ENCODE data around the gene SRBD1. TPM values are rescaled to one million over a fixed set of nuclear protein-coding genes. Genes with fewer than 3 reads are reported as not detected.

Gene SRBD1
- total RNA-seq, 1 experiment from 2014 or later = 17.3 TPM

- BruUV-seq (replicated peaks) = no TSS peak
- no peak for TF ChIP-seq CTCF (IDR thresholded peaks at IDR 0.05; ENCODE audit: unreplicated experiment)
- DNase-seq (ENCODE audit: unreplicated experiment) = no peak
- Mint-ChIP-seq H3K4me1 (ENCODE audit: insufficient read depth, unreplicated experiment) (peaks cover 5% of the 10 kb centered on the region), H3K9me3 (ENCODE audit: unreplicated experiment) (no peaks in the 10 kb centered on the region), H3K4me3 (ENCODE audit: unreplicated experiment) (no peak overlapping the region), H3K27me3 (ENCODE audit: insufficient read depth, unreplicated experiment) (no peaks in the 10 kb centered on the region), H3K27ac (ENCODE audit: low read depth, unreplicated experiment) (no peak overlapping the region), H3K36me3 (ENCODE audit: insufficient read depth, unreplicated experiment) (peaks cover 2% of the 10 kb centered on the region)
- POLR2A ChIA-PET = interaction anchor here (2.2 kb wide), 1 partner anchor 513 kb away, joined by 12 read pairs; no protein-coding TSS in a partner anchor
- intact Hi-C loops (cut with micrococcal nuclease) = loop anchor here (1.0 to 2.0 kb wide), 4 partner anchors 257 to 514 kb away; no protein-coding TSS in a partner anchor
- CTCF ChIA-PET = interaction anchor here (0.6 to 4.7 kb wide), 35 partner anchors 9 to 1771 kb away, joined by 3 to 168 read pairs (median 5); no protein-coding TSS in a partner anchor
Measured at GRCh38 chr2:45494978-45495293, 116.1 kb downstream of the SRBD1 start.

- Mint-ChIP-seq H3K9me3 (ENCODE audit: unreplicated experiment) (no peaks in the 10 kb centered on the region), H3K27me3 (ENCODE audit: insufficient read depth, unreplicated experiment) (no peaks in the 10 kb centered on the region), H3K4me1 (ENCODE audit: insufficient read depth, unreplicated experiment) (peaks cover 5% of the 10 kb centered on the region), H3K36me3 (ENCODE audit: insufficient read depth, unreplicated experiment) (no peaks in the 10 kb centered on the region), H3K27ac (ENCODE audit: low read depth, unreplicated experiment) (no peak overlapping the region), H3K4me3 (ENCODE audit: unreplicated experiment) (no peak overlapping the region)
- POLR2A ChIA-PET = interaction anchor here (0.8 to 2.2 kb wide), 4 partner anchors 64 to 514 kb away, joined by 3 to 12 read pairs (median 4); no protein-coding TSS in a partner anchor
- peak; percentile 62 for TF ChIP-seq CTCF (IDR thresholded peaks at IDR 0.05; ENCODE audit: unreplicated experiment)
- intact Hi-C loops (cut with micrococcal nuclease) = loop anchor here (1.0 to 2.0 kb wide), 4 partner anchors 256 to 513 kb away; no protein-coding TSS in a partner anchor
- BruUV-seq (replicated peaks) = no TSS peak
- peak; percentile 71 for DNase-seq (ENCODE audit: unreplicated experiment)
- CTCF ChIA-PET = interaction anchor here (0.6 to 4.7 kb wide), 52 partner anchors 9 to 1770 kb away, joined by 3 to 168 read pairs (median 4); no protein-coding TSS in a partner anchor
Measured at GRCh38 chr2:45494275-45494977, 116.6 kb downstream of the SRBD1 start.

- intact Hi-C loops (cut with micrococcal nuclease) = no loop called here
- no peak for TF ChIP-seq CTCF (IDR thresholded peaks at IDR 0.05; ENCODE audit: unreplicated experiment)
- no peaks in the 10 kb centered on the region for H3K36me3 Mint-ChIP-seq (ENCODE audit: insufficient read depth, unreplicated experiment)
- POLR2A ChIA-PET = no interaction called here
- no peaks in the 10 kb centered on the region for H3K27me3 Mint-ChIP-seq (ENCODE audit: insufficient read depth, unreplicated experiment)
- H3K27ac Mint-ChIP-seq (ENCODE audit: low read depth, unreplicated experiment) = no peak overlapping the region
- H3K9me3 Mint-ChIP-seq (ENCODE audit: unreplicated experiment) = no peaks in the 10 kb centered on the region
- no TSS peak for BruUV-seq (replicated peaks)
- CTCF ChIA-PET = interaction anchor here (1.8 to 3.4 kb wide), 2 partner anchors 9 to 503 kb away, joined by 12 to 21 read pairs; no protein-coding TSS in a partner anchor
- H3K4me3 Mint-ChIP-seq (ENCODE audit: unreplicated experiment) = no peak overlapping the region
- DNase-seq (ENCODE audit: unreplicated experiment) = no peak
- no peaks in the 10 kb centered on the region for H3K4me1 Mint-ChIP-seq (ENCODE audit: insufficient read depth, unreplicated experiment)
Measured at GRCh38 chr2:45484965-45485364, 126.1 kb downstream of the SRBD1 start.

- CTCF ChIA-PET = interaction anchor here (0.6 to 1.6 kb wide), 4 partner anchors 55 to 512 kb away, joined by 3 to 4 read pairs (median 4); no protein-coding TSS in a partner anchor
- no peaks in the 10 kb centered on the region for H3K4me1 Mint-ChIP-seq (ENCODE audit: insufficient read depth, unreplicated experiment)
- H3K9me3 Mint-ChIP-seq (ENCODE audit: unreplicated experiment) = no peaks in the 10 kb centered on the region
- no peak overlapping the region for H3K4me3 Mint-ChIP-seq (ENCODE audit: unreplicated experiment)
- H3K27ac Mint-ChIP-seq (ENCODE audit: low read depth, unreplicated experiment) = no peak overlapping the region
- H3K36me3 Mint-ChIP-seq (ENCODE audit: insufficient read depth, unreplicated experiment) = no peaks in the 10 kb centered on the region
- intact Hi-C loops (cut with micrococcal nuclease) = no loop called here
- peak; percentile 11 for TF ChIP-seq CTCF (IDR thresholded peaks at IDR 0.05; ENCODE audit: unreplicated experiment)
- POLR2A ChIA-PET = interaction anchor here (0.5 kb wide), 1 partner anchor 44 kb away, joined by 3 read pairs; no protein-coding TSS in a partner anchor
- peak; percentile 13 for DNase-seq (ENCODE audit: unreplicated experiment)
- no TSS peak for BruUV-seq (replicated peaks)
- H3K27me3 Mint-ChIP-seq (ENCODE audit: insufficient read depth, unreplicated experiment) = no peaks in the 10 kb centered on the region
Measured at GRCh38 chr2:45483997-45484396, 127.1 kb downstream of the SRBD1 start.

Measured in MCF 10A (cell line).